ENCODE measurements around the gene UBQLN4. TPM values are rescaled to one million over a fixed set of nuclear protein-coding genes. Genes with fewer than 3 reads are reported as not detected.

The UBQLN4 gene
- total RNA-seq, 1 experiment from 2014 or later: 26.5 TPM

DNA sequence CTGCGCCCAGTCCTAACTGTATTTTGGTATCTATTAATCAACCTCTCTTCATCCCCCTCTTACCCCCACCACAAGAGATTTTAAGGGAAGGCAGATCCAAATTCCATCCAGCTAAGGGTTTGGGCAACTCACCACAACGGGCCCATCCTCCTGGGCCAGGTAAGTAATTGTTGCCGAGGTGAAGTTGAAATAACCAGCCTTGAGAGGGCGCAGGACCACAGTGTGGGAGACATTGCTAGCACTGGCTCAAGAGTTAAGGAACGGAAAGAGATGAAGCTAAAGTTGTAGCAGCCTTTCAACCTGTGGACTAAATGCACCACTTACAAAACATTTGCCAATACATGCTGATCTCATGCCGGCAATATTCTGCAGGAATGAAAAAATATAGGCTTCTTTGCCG is 38.8 kb downstream of the UBQLN4 start:
- no peak for DNase-seq (ENCODE audit: low read depth)

DNA sequence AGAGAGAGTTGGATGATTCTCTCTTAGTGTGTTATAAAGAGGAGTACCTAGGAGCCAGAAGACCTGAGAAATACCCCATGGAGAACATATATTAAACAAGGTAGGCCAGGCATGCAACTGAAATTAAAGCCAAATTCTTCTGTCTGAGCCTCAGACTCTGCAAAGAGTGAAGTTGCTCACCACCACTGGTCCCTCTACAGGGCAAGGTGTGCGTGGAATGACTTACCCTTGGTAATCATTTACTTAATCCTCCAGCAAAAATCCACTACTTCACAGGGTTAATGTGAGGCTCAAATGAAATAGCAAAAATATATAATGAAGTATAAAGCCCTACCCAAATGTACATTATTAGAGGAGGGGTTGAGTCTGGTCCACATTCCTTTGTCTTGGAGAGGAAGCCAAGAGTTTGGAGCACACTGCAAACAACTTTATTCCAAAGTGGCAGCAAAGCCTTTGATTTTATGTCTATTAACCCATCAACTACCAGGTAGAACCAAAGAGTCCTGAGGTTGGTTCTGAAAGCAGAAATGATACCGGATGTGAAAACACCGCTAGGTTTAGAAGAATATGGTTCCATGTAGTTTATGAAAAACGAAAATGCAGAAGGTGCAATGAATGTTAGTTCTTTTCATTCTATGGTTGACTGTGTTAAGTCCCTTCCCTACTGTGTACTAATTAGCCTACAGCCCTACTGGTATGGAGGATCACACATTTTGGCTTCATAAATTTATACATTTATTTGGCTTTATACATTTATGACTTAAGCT is 41.4 kb downstream of the UBQLN4 start:
- DNase-seq (ENCODE audit: low read depth): no peak

GRCh38 chr1:156009404-156009803 is 44.2 kb downstream of the UBQLN4 start:
- no peak for DNase-seq (ENCODE audit: low read depth)

- DNase-seq (ENCODE audit: low read depth): peak; percentile 42
Observed at GRCh38 chr1:156006666-156007376, 46.8 kb downstream of the UBQLN4 start.

DNA sequence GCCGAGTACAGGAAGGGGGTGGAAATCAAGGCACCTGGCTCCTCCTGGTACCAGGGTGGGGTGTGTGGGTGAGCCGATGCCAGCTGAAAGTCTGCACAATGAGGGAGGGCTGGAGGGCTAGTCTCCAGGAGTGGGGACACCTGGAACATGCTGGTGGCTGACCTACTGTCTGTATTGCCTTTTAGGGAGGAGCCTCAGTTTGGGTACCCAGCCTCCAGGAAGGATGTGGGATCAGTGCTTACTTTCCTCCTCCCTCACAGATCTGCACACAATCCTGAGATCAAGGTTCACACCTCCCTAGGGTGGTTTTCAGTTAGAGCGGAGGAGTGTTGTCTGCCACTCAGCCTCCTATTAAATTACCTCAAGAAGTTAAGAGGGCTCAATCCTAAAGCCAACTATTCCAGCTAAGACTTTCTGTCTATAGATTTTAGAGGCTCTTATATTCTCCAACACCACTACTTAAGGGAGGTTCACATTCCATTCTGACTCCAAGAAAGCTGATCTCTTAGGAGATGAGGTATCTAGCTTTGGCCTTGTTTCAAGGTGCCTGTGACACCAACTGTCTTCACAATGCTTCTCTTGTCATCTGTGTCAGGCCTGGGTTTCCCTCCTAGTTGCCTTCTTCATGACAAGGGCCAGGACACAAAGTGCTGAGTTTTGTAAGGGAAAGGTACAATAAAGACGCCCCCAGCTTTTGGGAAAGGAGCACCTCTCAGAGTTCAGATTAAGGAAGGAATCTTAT is 48.6 kb downstream of the UBQLN4 start:
- DNase-seq (ENCODE audit: low read depth): no peak

DNA sequence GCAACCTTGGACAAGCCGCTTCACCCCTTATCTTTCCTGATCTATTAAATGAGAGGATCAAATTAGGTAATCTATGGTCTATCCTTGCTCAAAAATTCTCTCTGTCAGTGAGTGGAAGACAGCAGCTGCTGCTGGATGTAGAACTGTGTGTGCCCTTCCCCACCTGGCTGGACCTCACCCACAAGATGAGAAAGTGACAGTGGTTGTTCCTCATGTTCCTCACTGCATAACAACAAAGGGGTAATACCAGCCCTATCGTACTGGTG is 49.7 kb downstream of the UBQLN4 start:
- no peak for DNase-seq (ENCODE audit: low read depth)

- no peak for DNase-seq (ENCODE audit: low read depth)
Observed at GRCh38 chr1:156002188-156002911, 51.2 kb downstream of the UBQLN4 start.

- DNase-seq (ENCODE audit: low read depth): peak; percentile 20
Observed at GRCh38 chr1:156001662-156002171, 51.9 kb downstream of the UBQLN4 start.

DNA sequence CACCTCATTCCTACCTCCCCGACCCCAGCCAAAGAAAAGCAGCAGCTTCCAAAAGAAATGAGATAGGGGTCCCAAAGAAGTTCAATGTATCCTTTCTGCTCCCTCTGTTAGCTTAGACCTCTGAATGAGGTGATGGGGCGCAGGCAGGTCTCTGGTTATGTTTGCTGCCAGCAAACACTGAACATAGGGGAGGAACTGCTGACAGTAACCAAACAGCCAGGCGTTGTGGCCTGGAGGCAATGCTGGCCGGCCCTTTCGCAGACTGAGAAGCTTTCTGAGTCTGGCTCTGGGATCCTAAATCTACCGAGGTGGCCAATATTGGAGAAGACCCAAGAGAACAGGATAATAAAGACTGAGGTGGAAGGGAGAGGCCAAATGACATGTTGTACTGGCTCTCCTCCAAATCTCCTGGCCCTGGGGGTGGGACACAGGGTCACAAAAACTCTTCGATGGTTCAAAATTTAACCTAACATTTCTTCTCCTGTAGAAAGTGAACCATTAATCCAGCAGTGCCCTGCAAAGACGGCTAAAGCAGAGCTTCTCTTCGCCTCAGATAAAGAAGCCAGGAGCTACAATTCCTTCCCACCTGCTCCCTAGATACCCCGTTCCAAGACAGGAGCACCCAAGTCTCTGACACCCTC is 52.5 kb downstream of the UBQLN4 start:
- DNase-seq (ENCODE audit: low read depth): no peak

GRCh38 chr1:155999964-156000363 is 53.6 kb downstream of the UBQLN4 start:
- no peak for DNase-seq (ENCODE audit: low read depth)

DNA sequence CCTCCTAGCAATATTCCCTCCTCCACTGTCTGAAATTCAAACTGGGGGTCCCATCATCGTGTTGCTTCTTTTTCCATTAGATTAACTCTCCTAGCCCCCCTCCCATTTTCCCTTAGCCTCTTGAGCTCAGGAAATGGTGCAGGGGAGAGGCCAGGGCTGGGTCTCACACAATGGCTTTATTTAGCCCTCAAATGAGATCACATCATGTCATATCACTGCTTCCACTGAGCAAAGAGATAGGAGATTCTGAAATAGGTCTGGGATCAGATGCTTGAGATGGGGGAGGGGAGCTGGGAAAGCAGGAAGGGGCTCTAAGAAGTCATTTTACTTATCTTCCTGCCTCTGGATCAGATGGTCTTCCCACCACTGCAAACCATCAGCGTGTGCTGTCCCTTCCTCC is 57.4 kb downstream of the UBQLN4 start:
- no peak for DNase-seq (ENCODE audit: low read depth)

DNA sequence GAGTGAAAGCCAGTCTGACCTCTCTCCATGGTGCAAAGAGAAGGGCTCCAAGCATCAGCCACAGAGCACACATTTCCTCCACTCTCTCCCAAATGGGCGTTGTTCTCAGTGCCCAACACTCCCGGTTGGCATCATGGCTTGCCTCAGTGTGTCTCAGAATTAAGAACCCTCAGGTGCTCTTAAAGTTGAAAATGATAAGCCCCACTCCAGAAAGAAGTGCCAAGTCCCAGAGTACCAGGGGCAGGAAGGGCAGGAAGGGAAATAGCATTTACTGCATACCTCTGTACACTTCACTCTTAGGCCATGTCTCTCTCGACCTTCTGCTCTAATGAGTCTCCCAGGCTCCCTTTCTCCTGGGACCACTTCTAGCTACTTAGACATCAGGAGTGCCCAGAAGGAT is 60.0 kb downstream of the UBQLN4 start:
- DNase-seq (ENCODE audit: low read depth): no peak

DNA sequence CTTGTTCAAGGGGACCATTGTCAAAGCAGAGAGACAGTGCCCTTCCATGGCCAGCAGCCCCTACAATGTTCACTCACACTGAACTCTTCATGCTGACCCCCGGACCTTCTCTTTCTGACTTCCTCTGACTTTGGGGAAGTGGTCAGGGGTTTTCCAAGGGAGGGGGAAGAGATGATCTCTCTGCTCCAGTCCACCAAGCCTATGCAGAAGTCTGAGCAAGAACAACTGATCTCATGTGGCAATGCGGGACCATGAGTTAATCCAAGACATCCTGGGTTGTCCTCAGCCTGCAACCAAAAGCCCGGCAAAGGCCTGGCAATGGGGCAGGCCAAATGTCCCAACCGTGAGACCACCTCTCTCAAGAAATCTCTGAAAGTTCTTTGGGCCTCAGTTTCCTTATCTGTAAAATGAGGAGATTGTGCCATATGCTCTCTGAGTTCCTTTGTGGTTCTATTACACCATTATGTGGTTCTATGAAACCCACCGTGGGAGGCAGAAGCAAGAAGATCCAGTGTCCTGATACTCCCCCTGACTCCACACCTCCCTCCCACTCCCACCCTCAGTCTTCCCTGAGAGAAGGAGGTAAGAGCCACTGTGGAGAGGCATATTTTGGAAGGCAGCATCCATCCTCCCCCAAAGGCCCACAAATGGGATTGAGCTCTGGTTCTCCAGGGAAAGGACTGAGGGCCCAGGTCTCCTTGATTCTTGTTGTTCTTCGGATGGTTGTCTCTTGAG is 63.4 kb downstream of the UBQLN4 start:
- DNase-seq (ENCODE audit: low read depth): no peak

GRCh38 chr1:155989242-155990004 is 64.2 kb downstream of the UBQLN4 start:
- peak; percentile 67 for DNase-seq (ENCODE audit: low read depth)

Other genes starting within 250 kb of the UBQLN4 start
- gene GON4L, start 196.6 kb downstream of the UBQLN4 start, total RNA-seq (2014; rRNA removed; shearing (Covaris generic)): 12.0 and 22.0 TPM in 2 replicates
- 12.0 and 15.8 TPM in 2 replicates for gene SYT11, start 194.2 kb downstream of the UBQLN4 start, total RNA-seq (2014; rRNA removed; shearing (Covaris generic))
- gene RIT1, start 142.4 kb downstream of the UBQLN4 start, total RNA-seq (2014; rRNA removed; shearing (Covaris generic)): 53.9 and 64.3 TPM in 2 replicates
- 24.1 and 30.7 TPM in 2 replicates for gene KHDC4, start 119.4 kb downstream of the UBQLN4 start, total RNA-seq (2014; rRNA removed; shearing (Covaris generic))
- gene RXFP4, start 112.2 kb downstream of the UBQLN4 start, total RNA-seq (2014; rRNA removed; shearing (Covaris generic)): not detected in 2 replicates
- 47.3 and 51.6 TPM in 2 replicates for gene ARHGEF2, start 75.3 kb downstream of the UBQLN4 start, total RNA-seq (2014; rRNA removed; shearing (Covaris generic))
- 1,065 and 1,666 TPM in 2 replicates for gene SSR2, start 32.8 kb downstream of the UBQLN4 start, total RNA-seq (2014; rRNA removed; shearing (Covaris generic))
- 41.7 and 60.2 TPM in 2 replicates for gene LAMTOR2, start 984 bp upstream of the UBQLN4 start, total RNA-seq (2014; rRNA removed; shearing (Covaris generic))
- gene RAB25, start 7.4 kb upstream of the UBQLN4 start, total RNA-seq (2014; rRNA removed; shearing (Covaris generic)): not detected in 2 replicates
- 2.5 and 3.2 TPM in 2 replicates for gene MEX3A, start 28.7 kb upstream of the UBQLN4 start, total RNA-seq (2014; rRNA removed; shearing (Covaris generic))
- 396 and 698 TPM in 2 replicates for gene LMNA, start 60.9 kb upstream of the UBQLN4 start, total RNA-seq (2014; rRNA removed; shearing (Covaris generic))
- 0.37 and 1.3 TPM in 2 replicates for gene SEMA4A, start 99.8 kb upstream of the UBQLN4 start, total RNA-seq (2014; rRNA removed; shearing (Covaris generic))
- 18.5 and 25.8 TPM in 2 replicates for gene SLC25A44, start 140.3 kb upstream of the UBQLN4 start, total RNA-seq (2014; rRNA removed; shearing (Covaris generic))
- 96.1 and 109 TPM in 2 replicates for gene PMF1, start 159.2 kb upstream of the UBQLN4 start, total RNA-seq (2014; rRNA removed; shearing (Covaris generic))
- not detected in 2 replicates for gene BGLAP, start 188.4 kb upstream of the UBQLN4 start, total RNA-seq (2014; rRNA removed; shearing (Covaris generic))
- gene PAQR6, start 194.3 kb upstream of the UBQLN4 start, total RNA-seq (2014; rRNA removed; shearing (Covaris generic)): 0.37 and 1.0 TPM in 2 replicates
- gene SMG5, start 229.0 kb upstream of the UBQLN4 start, total RNA-seq (2014; rRNA removed; shearing (Covaris generic)): 66.7 and 97.0 TPM in 2 replicates
- gene TMEM79, start 230.5 kb upstream of the UBQLN4 start, total RNA-seq (2014; rRNA removed; shearing (Covaris generic)): 2.1 and 2.2 TPM in 2 replicates
- gene GLMP, start 241.9 kb upstream of the UBQLN4 start, total RNA-seq (2014; rRNA removed; shearing (Covaris generic)): 95.1 and 99.0 TPM in 2 replicates
- not detected in 2 replicates for gene VHLL, start 245.5 kb upstream of the UBQLN4 start, total RNA-seq (2014; rRNA removed; shearing (Covaris generic))